Smooth muscle cell (in vitro differentiated cells): Measurements from ENCODE around the gene GPBP1. TPM values are rescaled to one million over a fixed set of nuclear protein-coding genes. Genes with fewer than 3 reads are reported as not detected.
"Not testable (repeated sequence)": the region's sequence is repeated elsewhere in the genome, so short reads cannot be mapped to it uniquely, and the experiment has no call there.

Experiments
- DNase-seq: peaks from one replicate; lab custom pipeline; 2025; ENCODE audit not compliant: unreplicated experiment; lab: John Stamatoyannopoulos, UW
- H2AFZ ChIP-seq: fragments of 200-600 bp; sonication (generic); 2 replicates; pipeline ENCODE4 v1.6.0; 2016; ENCODE audit warnings: antibody characterized with exemption, low read depth, mild to moderate bottlenecking
- H3F3A ChIP-seq: fragments of 200-600 bp; sonication (generic); 2 replicates; pipeline ENCODE4 v1.6.0; 2017; ENCODE audit warnings: antibody characterized with exemption, low read depth
- H3K27ac ChIP-seq: fragments of 200-600 bp; sonication (generic); 2 replicates; pipeline ENCODE4 v1.5.1; 2016; ENCODE audit warnings: low read depth, mild to moderate bottlenecking
- H3K27me3 ChIP-seq: fragments of 200-600 bp; sonication (generic); 2 replicates; pipeline ENCODE4 v1.6.1; 2016; ENCODE audit warnings: low read depth, mild to moderate bottlenecking
- H3K36me3 ChIP-seq: fragments of 200-600 bp; sonication (generic); 2 replicates; pipeline ENCODE4 v1.5.1; 2016; ENCODE audit warnings: low read depth
- H3K4me1 ChIP-seq: fragments of 200-600 bp; sonication (generic); 2 replicates; pipeline ENCODE4 v1.5.1; 2016; ENCODE audit warnings: low read depth
- H3K4me2 ChIP-seq: fragments of 200-600 bp; sonication (generic); 2 replicates; pipeline ENCODE4 v1.6.0; 2016; ENCODE audit warnings: mild to moderate bottlenecking
- H3K4me3 ChIP-seq: fragments of 200-600 bp; sonication (generic); 2 replicates; pipeline ENCODE4 v1.5.1; 2016; ENCODE audit warnings: mild to moderate bottlenecking
- H3K79me2 ChIP-seq: fragments of 200-600 bp; sonication (generic); 2 replicates; pipeline ENCODE4 v1.6.0; 2016; ENCODE audit warnings: low read depth, mild to moderate bottlenecking
- H3K9ac ChIP-seq: fragments of 200-600 bp; sonication (generic); 2 replicates; pipeline ENCODE4 v1.6.0; 2016; ENCODE audit warnings: low read depth
- H3K9me3 ChIP-seq: fragments of 200-600 bp; sonication (generic); replicated peaks from 2 replicates; pipeline ENCODE4 v1.5.1; 2016; ENCODE audit warnings: low read depth
- H4K20me1 ChIP-seq: fragments of 200-600 bp; sonication (generic); 2 replicates; pipeline ENCODE4 v1.6.0; 2016; ENCODE audit warnings: low read depth
- CTCF ChIP-seq: fragments of 200-600 bp; sonication (generic); IDR thresholded peaks from 2 replicates; pipeline ENCODE4 v1.5.1; 2017; ENCODE audit warnings: borderline replicate concordance, mild to moderate bottlenecking, antibody characterized with exemption; ENCODE audit not compliant: insufficient read depth, poor library complexity, severe bottlenecking
- WGBS: methylation state at CpG from one replicate; pipeline ENCODE4 v1.1.7; 2016; ENCODE audit warnings: low lambda C conversion rate; 5-methylcytosine and 5-hydroxymethylcytosine counted together
- polyA plus RNA-seq: library from polyadenylated mRNA; unstranded; fragments of >200 nt; fragmentation: Nextera tagmentation; extraction: Ambion mirVana; gene quantifications from 2 replicates; pipeline ENCODE4 v1.2.1, GENCODE V29; 2016
- total RNA-seq: library from RNA; depleted of rRNA; stranded (reverse); fragments of >200 nt; gene quantifications from 2 replicates; pipeline ENCODE4 v1.2.3, GENCODE V29; 2014

Gene GPBP1
- total and polyA plus RNA-seq, 2 experiments from 2014 or later = 45.4 to 78.8 TPM

GRCh38 chr5:57157666-57158065, 16.2 kb upstream of the GPBP1 start:
- Histone ChIP-seq H3K4me2 (no peak overlapping the region), H4K20me1 (no peaks in the 10 kb centered on the region), H3K4me3 (no peak overlapping the region), H2AFZ (no peak overlapping the region), H3K9ac (no peak overlapping the region), H3K9me3 (no peaks in the 10 kb centered on the region), H3K27me3 (no peaks in the 10 kb centered on the region), H3K79me2 (no peaks in the 10 kb centered on the region), H3K36me3 (no peaks in the 10 kb centered on the region), H3K4me1 (no peaks in the 10 kb centered on the region), H3K27ac (no peak overlapping the region), H3F3A (no peaks in the 10 kb centered on the region)
- TF ChIP-seq CTCF = no peak
- 94% methylated on average over 7 of the region's 7 CpGs for WGBS
- no peak for DNase-seq

- H3K36me3 ChIP-seq = no peaks in the 10 kb centered on the region
- TF ChIP-seq CTCF = no peak
- no peak overlapping the region for H3K4me2 ChIP-seq
- no peak overlapping the region for H3K4me3 ChIP-seq
- no peaks in the 10 kb centered on the region for H3K9me3 ChIP-seq
- H3K27ac ChIP-seq = no peak overlapping the region
- WGBS = 80% methylated on average over 3 of the region's 3 CpGs
- no peaks in the 10 kb centered on the region for H3K4me1 ChIP-seq
- no peaks in the 10 kb centered on the region for H3K79me2 ChIP-seq
- no peak overlapping the region for H2AFZ ChIP-seq
- H3K9ac ChIP-seq = no peak overlapping the region
- no peaks in the 10 kb centered on the region for H4K20me1 ChIP-seq
- no peaks in the 10 kb centered on the region for H3K27me3 ChIP-seq
- no peak for DNase-seq
- no peaks in the 10 kb centered on the region for H3F3A ChIP-seq
Observed at GRCh38 chr5:57163553-57164006, 10.3 kb upstream of the GPBP1 start.

- Histone ChIP-seq H3K27ac (no peak overlapping the region), H3K4me1 (no peaks in the 10 kb centered on the region), H3K9ac (no peak overlapping the region), H3K4me2 (no peak overlapping the region), H4K20me1 (no peaks in the 10 kb centered on the region), H3K27me3 (no peaks in the 10 kb centered on the region), H2AFZ (no peak overlapping the region), H3K36me3 (no peaks in the 10 kb centered on the region), H3K4me3 (no peak overlapping the region), H3K79me2 (no peaks in the 10 kb centered on the region), H3K9me3 (no peaks in the 10 kb centered on the region), H3F3A (no peaks in the 10 kb centered on the region)
- WGBS = 89% methylated on average over 8 of the region's 8 CpGs
- no peak for TF ChIP-seq CTCF
- DNase-seq = no peak
Observed at GRCh38 chr5:57164124-57164523, 9.7 kb upstream of the GPBP1 start.

GRCh38 chr5:57165171-57165570, 8.7 kb upstream of the GPBP1 start:
- not testable (repeated sequence) for H3K9me3 ChIP-seq, H3K36me3 ChIP-seq, H3K4me3 ChIP-seq, H3K4me1 ChIP-seq, H2AFZ ChIP-seq, H3K4me2 ChIP-seq, H3F3A ChIP-seq, H3K27ac ChIP-seq, H4K20me1 ChIP-seq, H3K27me3 ChIP-seq, H3K79me2 ChIP-seq, DNase-seq, H3K9ac ChIP-seq
- 100% methylated on average over 3 of the region's 3 CpGs for WGBS
